Muscle of arm (tissue), 12 donors: Measurements from ENCODE around the gene MAST1. TPM values are rescaled to one million over a fixed set of nuclear protein-coding genes. Genes with fewer than 3 reads are reported as not detected.
A peak's percentile ranks its signal among the peaks of the same experiment; 100 is the strongest.
"Not testable (repeated sequence)": the region's sequence is repeated elsewhere in the genome, so short reads cannot be mapped to it uniquely, and the experiment has no call there.

ENCODE experiments used
- DNase-seq: peaks from one replicate; pipeline ENCODE4 v3.0.0-alpha.2; 2013
- polyA plus RNA-seq, 12 donors: library from polyadenylated mRNA; unstranded; fragments of 120-200 nt; gene quantifications; one replicate each; pipeline ENCODE4 v1.2.1, GENCODE V29; 2013; ENCODE audit not compliant: insufficient read length in 12 of 12

MAST1 gene
- polyA plus RNA-seq, 12 donors = 0.16 to 12.0 (median 0.62) TPM; not detected in 1

DNA sequence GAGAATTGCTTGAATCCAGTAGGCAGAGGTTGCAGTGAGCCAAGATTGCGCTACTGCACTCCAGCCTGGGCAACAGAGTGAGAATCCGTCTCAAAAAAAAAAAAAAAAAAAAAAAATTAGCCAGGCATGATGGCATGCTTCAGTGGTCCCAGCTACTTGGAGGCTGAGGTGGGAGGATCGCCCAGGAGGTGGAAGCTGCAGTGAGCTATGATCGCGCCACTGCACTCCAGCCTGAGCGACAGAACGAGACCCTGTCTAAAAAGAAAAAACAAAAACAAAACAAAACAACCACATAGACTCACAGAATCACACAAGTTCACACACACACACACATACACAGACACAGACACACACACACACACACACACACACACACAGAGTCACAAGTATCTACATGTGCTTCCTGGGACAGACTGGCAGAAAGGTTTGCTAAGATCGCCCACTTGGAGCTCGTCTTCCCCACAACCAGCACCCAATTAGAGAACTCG is 52.0 kb downstream of the MAST1 start:
- DNase-seq = not testable (repeated sequence)

GRCh38 chr19:12890787-12891552 is 52.7 kb downstream of the MAST1 start, which contains the start of gene GCDH:
GCDH (plus strand) TSS chr19:12891160; CDS start chr19:12891305, 145 bp downstream.
- peak; percentile 96 for DNase-seq

GRCh38 chr19:12891553-12892021 is 53.3 kb downstream of the MAST1 start:
- DNase-seq = no peak

- DNase-seq = no peak
Measured at GRCh38 chr19:12893582-12893981, 55.3 kb downstream of the MAST1 start.

DNA sequence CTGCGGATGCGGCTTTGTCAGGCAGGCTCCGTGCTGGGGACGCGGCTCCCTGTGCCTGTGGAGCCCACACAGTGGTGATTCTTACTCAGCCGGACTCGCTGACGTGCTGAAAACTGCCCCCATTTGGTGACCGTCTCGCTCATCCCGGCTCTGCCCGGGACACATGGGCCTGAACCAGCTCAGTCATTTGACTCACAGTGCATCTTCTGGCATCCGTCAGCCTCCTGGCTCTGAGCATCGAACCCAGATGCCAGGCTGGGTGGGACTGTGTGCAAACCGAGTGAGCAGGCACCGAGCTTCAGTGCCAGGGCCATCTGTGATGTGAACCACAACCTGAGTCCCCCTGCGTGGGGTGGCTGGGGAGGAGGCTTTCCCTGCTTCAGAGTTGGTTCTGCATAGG is 58.1 kb downstream of the MAST1 start:
- no peak for DNase-seq

- DNase-seq = no peak
Measured at GRCh38 chr19:12899891-12900518, 61.7 kb downstream of the MAST1 start.

- DNase-seq = no peak
Measured at GRCh38 chr19:12907166-12907565, 68.9 kb downstream of the MAST1 start.

GRCh38 chr19:12912571-12912970 is 74.3 kb downstream of the MAST1 start:
- DNase-seq = no peak

GRCh38 chr19:12913011-12913561 is 74.8 kb downstream of the MAST1 start:
- DNase-seq = peak; percentile 77

DNA sequence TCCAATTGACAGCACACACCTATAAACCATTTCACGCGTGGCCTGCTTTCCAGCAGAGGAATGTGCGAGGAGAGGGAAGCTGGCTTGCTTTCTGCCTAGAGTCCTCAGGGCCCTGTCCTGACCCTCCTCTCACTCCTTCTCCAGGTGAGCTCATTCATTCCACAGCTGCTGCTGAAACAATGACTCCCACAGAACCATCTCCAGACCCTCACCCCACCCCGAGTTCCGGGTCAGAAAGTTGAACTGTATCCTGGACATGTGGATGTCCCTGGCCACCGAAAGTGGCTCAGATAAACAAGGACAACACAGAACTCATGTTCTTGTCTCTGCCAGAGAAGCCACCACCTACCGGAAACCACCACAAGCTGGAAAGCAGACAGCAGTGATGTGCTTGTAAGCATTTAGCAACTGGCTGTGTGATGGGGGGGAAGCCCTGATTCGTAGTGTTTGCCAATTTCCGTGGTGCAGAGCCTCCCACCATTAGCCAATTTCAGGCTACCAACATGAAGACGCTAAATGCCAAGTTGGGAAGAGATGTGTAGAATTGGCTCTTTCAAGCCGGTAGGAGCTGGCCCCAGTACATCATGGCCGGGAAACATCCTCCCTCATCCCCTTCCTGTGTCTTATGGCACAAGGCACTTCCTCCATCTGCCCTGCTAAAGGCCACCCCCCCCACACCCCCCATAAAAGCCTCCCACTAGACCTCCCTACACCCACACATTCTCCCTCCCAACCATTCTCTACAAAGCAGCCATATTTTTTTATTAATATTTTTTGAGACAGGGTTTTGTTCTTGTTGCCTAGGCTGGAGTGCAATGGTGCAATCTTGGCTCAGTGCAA is 75.8 kb downstream of the MAST1 start:
- peak; percentile 29 for DNase-seq

DNA sequence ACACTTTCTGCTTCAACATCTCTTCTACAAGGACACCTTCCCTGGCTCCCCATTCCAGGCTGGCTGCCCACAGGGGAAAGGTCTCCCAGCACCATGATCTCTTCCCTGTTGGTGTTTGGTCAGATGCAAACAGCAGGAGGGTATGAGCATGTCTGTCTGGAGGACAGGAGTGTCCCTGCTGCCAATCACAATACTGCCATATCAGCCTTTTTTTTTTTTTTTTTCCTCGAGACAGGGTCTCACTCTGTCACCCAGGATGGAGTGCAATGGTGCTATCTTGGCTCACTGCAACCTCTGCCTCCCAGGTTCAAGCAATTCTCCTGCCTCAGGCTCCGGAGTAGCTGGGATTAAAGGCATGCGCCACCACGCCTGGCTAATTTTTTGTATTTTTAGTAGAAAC is 77.5 kb downstream of the MAST1 start:
- DNase-seq = not testable (repeated sequence)

DNA sequence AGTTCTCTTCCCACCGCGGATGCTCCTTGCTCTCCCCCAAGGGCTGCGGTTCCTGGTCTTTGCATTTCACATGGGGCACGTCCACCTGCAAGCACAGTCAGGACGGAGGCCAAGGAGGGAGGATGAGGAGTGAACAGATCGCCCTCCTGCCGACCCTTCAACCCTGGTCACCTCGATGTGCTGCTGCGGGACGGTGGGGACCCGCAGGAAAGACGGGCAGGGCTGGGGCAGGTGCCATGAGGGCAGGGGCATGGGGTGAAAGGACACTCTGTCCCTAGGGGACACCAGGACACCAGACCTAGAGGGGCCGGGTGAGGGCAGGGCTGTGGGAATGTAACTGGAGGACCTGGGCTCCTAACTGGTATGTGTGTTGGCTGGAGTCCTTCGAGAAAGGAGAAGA is 79.9 kb downstream of the MAST1 start:
- no peak for DNase-seq

DNA sequence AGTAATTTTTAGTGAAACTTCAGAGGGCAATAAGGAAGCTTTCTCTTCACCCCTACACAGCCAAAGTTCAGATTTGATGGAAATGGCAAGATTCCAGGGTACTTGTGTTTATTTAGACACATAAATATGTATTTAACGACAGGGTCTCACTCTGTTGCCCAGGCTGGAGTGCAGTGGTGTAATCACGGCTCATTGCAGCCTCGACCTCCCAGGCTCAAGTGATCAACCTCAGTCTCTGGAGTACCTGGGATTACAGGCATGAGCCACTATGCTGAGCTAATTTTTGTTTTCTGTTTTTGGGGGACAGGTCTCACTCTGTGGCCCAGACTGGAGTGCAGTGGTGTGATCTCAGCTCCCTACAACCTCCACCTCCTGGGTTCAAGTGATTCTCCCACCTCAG is 82.7 kb downstream of the MAST1 start:
- no peak for DNase-seq

GRCh38 chr19:12922959-12923358 is 84.6 kb downstream of the MAST1 start:
- no peak for DNase-seq

Other genes starting within 250 kb of the MAST1 start
- 1 to 10 TPM in 11 of 12 donors, not detected in 1; 2.1 to 4.9 (median 3.2) TPM for gene ZNF490, start 227.7 kb upstream of the MAST1 start, polyA plus RNA-seq
- gene ZNF791, start 227.6 kb upstream of the MAST1 start, polyA plus RNA-seq = 10 to 100 TPM; 11.9 to 92.2 (median 13.7) TPM
- gene MAN2B1, start 171.8 kb upstream of the MAST1 start, polyA plus RNA-seq = 10 to 100 TPM in 11 of 12 donors, not detected in 1; 21.6 to 53.9 (median 26.4) TPM
- 10 to 100 TPM in 5 of 12 donors, 1 to 10 TPM in 6, not detected in 1; 6.7 to 16.7 (median 9.9) TPM for gene WDR83, start 171.7 kb upstream of the MAST1 start, polyA plus RNA-seq
- gene DHPS, start 156.6 kb upstream of the MAST1 start, polyA plus RNA-seq = 10 to 100 TPM in 11 of 12 donors, not detected in 1; 51.6 to 79.8 (median 62.6) TPM
- gene GNG14, start 150.5 kb upstream of the MAST1 start, polyA plus RNA-seq = under 1 TPM in 2 of 12 donors, not detected in 10; 0.46 to 0.98 TPM
- 1 to 10 TPM in 11 of 12 donors, not detected in 1; 2.4 to 6.3 (median 3.5) TPM for gene FBXW9, start 141.9 kb upstream of the MAST1 start, polyA plus RNA-seq
- 10 to 100 TPM in 11 of 12 donors, not detected in 1; 37.4 to 93.0 (median 51.3) TPM for gene TNPO2, start 114.6 kb upstream of the MAST1 start, polyA plus RNA-seq
- 100 to 1,000 TPM in 11 of 12 donors, not detected in 1; 130 to 438 (median 158) TPM for gene TRIR, start 103.8 kb upstream of the MAST1 start, polyA plus RNA-seq
- 10 to 100 TPM in 11 of 12 donors, not detected in 1; 36.1 to 51.0 (median 40.6) TPM for gene GET3, start 101.0 kb upstream of the MAST1 start, polyA plus RNA-seq
- under 1 TPM in 4 of 12 donors, not detected in 8; 0.08 to 0.14 (median 0.11) TPM for gene BEST2, start 86.7 kb upstream of the MAST1 start, polyA plus RNA-seq
- 10 to 100 TPM in 11 of 12 donors, not detected in 1; 12.4 to 78.3 (median 24.2) TPM for gene HOOK2, start 63.0 kb upstream of the MAST1 start, polyA plus RNA-seq
- gene JUNB, start 47.0 kb upstream of the MAST1 start, polyA plus RNA-seq = 100 to 1,000 TPM in 2 of 12 donors, 10 to 100 TPM in 9, not detected in 1; 18.0 to 187 (median 38.3) TPM
- 100 to 1,000 TPM in 11 of 12 donors, not detected in 1; 124 to 185 (median 148) TPM for gene PRDX2, start 36.7 kb upstream of the MAST1 start, polyA plus RNA-seq
- gene THSD8, start 36.4 kb upstream of the MAST1 start, polyA plus RNA-seq = 1 to 10 TPM in 10 of 12 donors, not detected in 2; 1.4 to 7.1 (median 4.2) TPM
- 10 to 100 TPM in 10 of 12 donors, not detected in 2; 13.3 to 25.6 (median 17.6) TPM for gene RNASEH2A, start 31.9 kb upstream of the MAST1 start, polyA plus RNA-seq
- gene RTBDN, start 3.9 kb upstream of the MAST1 start, polyA plus RNA-seq = under 1 TPM in 1 of 12 donors, not detected in 11; 0.16 TPM
- gene DNASE2, start 42.9 kb downstream of the MAST1 start, polyA plus RNA-seq = 10 to 100 TPM in 4 of 12 donors, 1 to 10 TPM in 7, not detected in 1; 6.4 to 18.1 (median 8.6) TPM
- gene KLF1, start 48.7 kb downstream of the MAST1 start, polyA plus RNA-seq = 1 to 10 TPM in 1 of 12 donors, under 1 TPM in 9, not detected in 2; 0.15 to 2.8 (median 0.43) TPM
- gene GCDH, start 52.6 kb downstream of the MAST1 start, polyA plus RNA-seq = 10 to 100 TPM in 11 of 12 donors, not detected in 1; 15.0 to 33.8 (median 25.4) TPM
- gene SYCE2, start 80.8 kb downstream of the MAST1 start, polyA plus RNA-seq = 1 to 10 TPM in 10 of 12 donors, not detected in 2; 2.1 to 4.5 (median 3.2) TPM
- 10 to 100 TPM in 11 of 12 donors, not detected in 1; 25.7 to 45.4 (median 34.4) TPM for gene FARSA, start 95.2 kb downstream of the MAST1 start, polyA plus RNA-seq
- 100 to 1,000 TPM; 312 to 584 (median 398) TPM for gene CALR, start 100.1 kb downstream of the MAST1 start, polyA plus RNA-seq
- 100 to 1,000 TPM in 9 of 12 donors, 10 to 100 TPM in 3; 80.3 to 659 (median 114) TPM for gene RAD23A, start 107.3 kb downstream of the MAST1 start, polyA plus RNA-seq
- 10 to 100 TPM in 11 of 12 donors, not detected in 1; 31.9 to 47.7 (median 36.5) TPM for gene GADD45GIP1, start 118.7 kb downstream of the MAST1 start, polyA plus RNA-seq
- under 1 TPM in 6 of 12 donors, not detected in 6; 0.12 to 0.23 (median 0.16) TPM for gene DAND5, start 131.1 kb downstream of the MAST1 start, polyA plus RNA-seq
- gene NFIX, start 157.0 kb downstream of the MAST1 start, polyA plus RNA-seq = 100 to 1,000 TPM in 8 of 12 donors, 10 to 100 TPM in 4; 73.2 to 280 (median 105) TPM